CD4-positive, alpha-beta T cell (primary cell): ENCODE results near the gene FBRSL1. TPM values are rescaled to one million over a fixed set of nuclear protein-coding genes. Genes with fewer than 3 reads are reported as not detected.

Experiments used
- ATAC-seq: fragments of 200-7000 bp; cut with Tn5 transposase; one replicate; pipeline ENCODE4 v1.10.0; 2022; ENCODE audit warnings: mild to moderate bottlenecking; ENCODE audit not compliant: poor library complexity
- CTCF ChIA-PET: fragments of 350-600 bp; sonication (Branson Sonifier 250); formaldehyde crosslinking; loops from one replicate; lab custom pipeline; 2021; ENCODE audit warnings: antibody characterized with exemption, inconsistent platforms; lab: Charles Lee
- POLR2A ChIA-PET: fragments of 350-600 bp; sonication (Branson Sonifier 250); formaldehyde crosslinking; loops from one replicate; lab custom pipeline; 2021; ENCODE audit warnings: antibody characterized with exemption, inconsistent platforms; lab: Charles Lee
- DNase-seq, 14 experiments: peaks; one replicate each; pipeline ENCODE4 v3.0.0-alpha.2; 2013 to 2020; ENCODE audit warnings: mixed read lengths in 2 of 14
- H3K27ac ChIP-seq, 2 donors: one replicate each; pipeline versions ENCODE4 v1.5.1 to v1.7.0; 2013; ENCODE audit warnings: low read length in 2 of 2, low read depth in 1 of 2, mild to moderate bottlenecking in 1 of 2
- H3K27me3 ChIP-seq, 2 experiments: 1 replicate in 1 of 2; 2 replicates in 1 of 2; pipeline versions ENCODE4 v1.6.1 to v1.7.0; 2013; ENCODE audit warnings: low read length in 2 of 2, control low read depth in 1 of 2, mild to moderate bottlenecking in 1 of 2, moderate library complexity in 1 of 2; ENCODE audit not compliant: insufficient read depth in 2 of 2, control insufficient read depth in 1 of 2
- H3K36me3 ChIP-seq: one replicate; pipeline ENCODE4 v1.6.1; 2013; ENCODE audit warnings: low read length, control low read depth; ENCODE audit not compliant: insufficient read depth
- H3K4me1 ChIP-seq: one replicate; pipeline ENCODE4 v1.6.1; 2013; ENCODE audit warnings: low read length, control low read depth; ENCODE audit not compliant: insufficient read depth
- H3K4me3 ChIP-seq: one replicate; pipeline ENCODE4 v1.5.1; 2013; ENCODE audit warnings: mild to moderate bottlenecking, low read length, moderate library complexity
- H3K9me3 ChIP-seq, 2 experiments: 1 replicate in 1 of 2; 2 replicates in 1 of 2; pipeline versions ENCODE4 v1.6.1 to v1.7.0; 2013; ENCODE audit warnings: low read length in 2 of 2, mild to moderate bottlenecking in 2 of 2, control low read depth in 1 of 2, moderate library complexity in 1 of 2; ENCODE audit not compliant: control insufficient read depth in 1 of 2, insufficient read depth in 1 of 2
- H3K27ac Mint-ChIP-seq: one replicate; pipeline ENCODE4 v1.8.0; 2020; ENCODE audit warnings: mixed read lengths
- H3K27me3 Mint-ChIP-seq: one replicate; pipeline ENCODE4 v1.8.0; 2021; ENCODE audit warnings: mixed read lengths
- H3K36me3 Mint-ChIP-seq: one replicate; pipeline ENCODE4 v1.8.0; 2021; ENCODE audit warnings: low read depth, mixed read lengths
- H3K4me1 Mint-ChIP-seq: one replicate; pipeline ENCODE4 v1.8.0; 2021; ENCODE audit warnings: low read depth, mixed read lengths
- H3K4me3 Mint-ChIP-seq: one replicate; pipeline ENCODE4 v1.8.0; 2020; ENCODE audit warnings: mild to moderate bottlenecking, mixed read lengths
- H3K9me3 Mint-ChIP-seq: one replicate; pipeline ENCODE4 v1.8.0; 2020; ENCODE audit warnings: mixed read lengths
- intact Hi-C, 2 experiments: fragments of 100-400 bp; cut with DNase I in 1 of 2; cut with micrococcal nuclease in 1 of 2; formaldehyde crosslinking; loops; one replicate each; pipeline versions ENCODE4 v1.15.1 to v1.9.0; 2023 to 2025; cut with DNase I, micrococcal nuclease
- total RNA-seq, 174 experiments: library from RNA in 2 of 174; stranded (reverse) in 2 of 174; gene quantifications; one replicate each; pipeline ENCODE4 v1.2.3 and lab custom pipeline; 2021 to 2026
- TF ChIP-seq, protein P1 (sequence below): fragments of 200-600 bp; IDR thresholded peaks from one replicate; pipeline ENCODE4 v1.8.0; 2022; ENCODE audit warnings: antibody characterized with exemption, mild to moderate bottlenecking

FBRSL1 gene
- total RNA-seq, 2 experiments from 2014 or later: 75.8 to 80.7 TPM

GRCh38 chr12:132492951-132493350 is 3.0 kb downstream of the FBRSL1 start:
- peak overlapping the region; percentile 91 for H3K27ac Mint-ChIP-seq

GRCh38 chr12:132493482-132494178 is 3.7 kb downstream of the FBRSL1 start:
- Mint-ChIP-seq H3K9me3 (no peaks in the 10 kb centered on the region), H3K4me1 (peaks cover 64% of the 10 kb centered on the region), H3K4me3 (peak overlapping the region; percentile 63), H3K27ac (peak overlapping the region; percentile 91), H3K36me3 (peaks cover 14% of the 10 kb centered on the region), H3K27me3 (no peaks in the 10 kb centered on the region)
- ChIA-PET POLR2A (no interaction called here), CTCF (interaction anchor here (1.1 kb wide), 1 partner anchor 10 kb away, joined by 3 read pairs; no protein-coding TSS in a partner anchor)
- intact Hi-C loops: no loop called here
- TF ChIP-seq, protein P1, sequence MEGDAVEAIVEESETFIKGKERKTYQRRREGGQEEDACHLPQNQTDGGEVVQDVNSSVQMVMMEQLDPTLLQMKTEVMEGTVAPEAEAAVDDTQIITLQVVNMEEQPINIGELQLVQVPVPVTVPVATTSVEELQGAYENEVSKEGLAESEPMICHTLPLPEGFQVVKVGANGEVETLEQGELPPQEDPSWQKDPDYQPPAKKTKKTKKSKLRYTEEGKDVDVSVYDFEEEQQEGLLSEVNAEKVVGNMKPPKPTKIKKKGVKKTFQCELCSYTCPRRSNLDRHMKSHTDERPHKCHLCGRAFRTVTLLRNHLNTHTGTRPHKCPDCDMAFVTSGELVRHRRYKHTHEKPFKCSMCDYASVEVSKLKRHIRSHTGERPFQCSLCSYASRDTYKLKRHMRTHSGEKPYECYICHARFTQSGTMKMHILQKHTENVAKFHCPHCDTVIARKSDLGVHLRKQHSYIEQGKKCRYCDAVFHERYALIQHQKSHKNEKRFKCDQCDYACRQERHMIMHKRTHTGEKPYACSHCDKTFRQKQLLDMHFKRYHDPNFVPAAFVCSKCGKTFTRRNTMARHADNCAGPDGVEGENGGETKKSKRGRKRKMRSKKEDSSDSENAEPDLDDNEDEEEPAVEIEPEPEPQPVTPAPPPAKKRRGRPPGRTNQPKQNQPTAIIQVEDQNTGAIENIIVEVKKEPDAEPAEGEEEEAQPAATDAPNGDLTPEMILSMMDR: no peak
- no peak for ATAC-seq
- peaks cover 13% of the 10 kb centered on the region for H3K36me3 ChIP-seq
- no peak overlapping the region for H3K4me3 ChIP-seq
- no peak for DNase-seq
- no peaks in the 10 kb centered on the region for H3K27me3 ChIP-seq
- no peak overlapping the region for H3K27ac ChIP-seq
- no peaks in the 10 kb centered on the region for H3K9me3 ChIP-seq
- peaks cover 85% of the 10 kb centered on the region for H3K4me1 ChIP-seq

More at GRCh38 chr12:132492951-132493350, 3.0 kb downstream of the FBRSL1 start:
- peak overlapping the region; percentile 74 for H3K4me3 ChIP-seq
- peaks cover 12% of the 10 kb centered on the region for H3K36me3 ChIP-seq
- Mint-ChIP-seq H3K27me3 (no peaks in the 10 kb centered on the region), H3K4me3 (peak overlapping the region; percentile 91), H3K9me3 (no peaks in the 10 kb centered on the region), H3K36me3 (peaks cover 14% of the 10 kb centered on the region), H3K4me1 (peaks cover 70% of the 10 kb centered on the region)
- intact Hi-C loops: no loop called here
- peaks cover 85% of the 10 kb centered on the region for H3K4me1 ChIP-seq
- CTCF ChIA-PET: no interaction called here
- ATAC-seq (no peak), DNase-seq (no peak)
- TF ChIP-seq, protein P1: no peak
- H3K9me3 ChIP-seq: no peaks in the 10 kb centered on the region
- no peak overlapping the region for H3K27ac ChIP-seq
- no peaks in the 10 kb centered on the region for H3K27me3 ChIP-seq
- POLR2A ChIA-PET: interaction anchor here (0.7 to 1.1 kb wide), 2 partner anchors 11 to 13 kb away, joined by 3 to 4 read pairs; no protein-coding TSS in a partner anchor

GRCh38 chr12:132494294-132495164 is 4.6 kb downstream of the FBRSL1 start:
- peak overlapping the region; percentile 59 for H3K27ac Mint-ChIP-seq
- Histone ChIP-seq H3K27me3 (no peaks in the 10 kb centered on the region), H3K36me3 (peaks cover 13% of the 10 kb centered on the region), H3K9me3 (no peaks in the 10 kb centered on the region), H3K27ac (peak overlapping the region in 1 of 2 donors; percentile 4), H3K4me1 (peaks cover 89% of the 10 kb centered on the region), H3K4me3 (no peak overlapping the region)
- H3K27me3 Mint-ChIP-seq: no peaks in the 10 kb centered on the region
- peak overlapping the region; percentile 63 for H3K4me3 Mint-ChIP-seq
- ATAC-seq (no peak), DNase-seq (no peak)
- peaks cover 63% of the 10 kb centered on the region for H3K4me1 Mint-ChIP-seq
- POLR2A ChIA-PET: no interaction called here
- H3K36me3 Mint-ChIP-seq: peaks cover 14% of the 10 kb centered on the region
- CTCF ChIA-PET: interaction anchor here (1.1 kb wide), 1 partner anchor 9 kb away, joined by 3 read pairs; no protein-coding TSS in a partner anchor
- intact Hi-C loops: no loop called here
- H3K9me3 Mint-ChIP-seq: no peaks in the 10 kb centered on the region
- TF ChIP-seq, protein P1: no peak
